ENCODE results near the gene ABCA6. TPM values are rescaled to one million over a fixed set of nuclear protein-coding genes. Genes with fewer than 3 reads are reported as not detected.

ABCA6 gene
- total RNA-seq (10 to 100 TPM in 7 of 9 donors, 1 to 10 TPM in 2; 8.6 to 45.4 (median 19.1) TPM), polyA plus RNA-seq (10 to 100 TPM in 2 of 3 donors, 1 to 10 TPM in 1; 5.4 to 11.6 (median 11.6) TPM)
- long read RNA-seq, donor 1 = 0 reads
- long read RNA-seq, donor 2 = 0 reads
- long read RNA-seq, donor 3 = 0 reads
- long read RNA-seq, donor 4, partial matches to known transcripts = 2 of 2 reads
- long read RNA-seq, donor 4, other reads (novel, unspliced or antisense) = 0 of 2 reads
- long read RNA-seq, donor 5, full-length matches to known transcripts = 1 of 3 reads
- long read RNA-seq, donor 5, partial matches to known transcripts = 2 of 3 reads
- long read RNA-seq, donor 5, other reads (novel, unspliced or antisense) = 0 of 3 reads
- long read RNA-seq, donor 6, partial matches to known transcripts = 1 of 4 reads
- long read RNA-seq, donor 6, other reads (novel, unspliced or antisense) = 1 of 4 reads
- long read RNA-seq, donor 7 = 0 reads
- long read RNA-seq, donor 8 = 0 reads
- long read RNA-seq, donor 9 = 0 reads
- long read RNA-seq, donor 10 = 0 reads

DNA sequence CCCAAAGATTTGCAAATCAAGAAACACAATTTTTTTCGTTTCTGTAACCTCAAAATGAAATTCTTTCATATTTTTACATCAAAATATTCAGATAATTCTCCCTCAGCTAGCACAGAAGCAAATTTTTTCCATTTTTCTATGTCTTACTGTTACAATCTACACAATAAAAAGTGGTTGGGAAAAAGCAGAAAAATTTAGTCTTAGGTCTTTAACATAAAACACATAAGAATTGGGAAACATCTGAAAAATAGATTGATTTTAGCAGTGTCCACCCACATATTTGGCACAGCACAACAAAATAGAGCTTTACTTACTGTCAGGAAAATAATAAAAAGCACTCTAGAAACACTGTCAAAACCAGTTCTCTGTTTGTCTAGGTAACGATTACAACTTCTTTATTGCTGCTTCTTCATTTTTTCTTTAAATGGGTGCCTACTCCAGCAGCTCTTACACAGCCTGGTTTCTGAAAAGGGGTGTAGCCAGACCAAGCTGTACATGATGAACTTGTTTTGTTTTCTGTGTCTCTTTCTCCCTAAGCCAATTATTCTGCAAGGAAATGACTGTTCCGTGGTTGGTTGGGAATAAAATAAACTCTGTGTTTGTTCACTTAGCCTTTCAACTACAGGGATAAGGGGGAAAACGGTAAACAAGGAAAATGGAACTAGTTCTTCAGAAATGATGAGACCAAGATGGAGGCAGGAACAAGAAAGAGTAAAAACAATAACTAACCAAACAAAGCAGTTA lies at the start of gene ABCA6:
Gene ABCA6, minus strand, starts transcription at position 465 of the 744 bp plus-strand sequence. CDS start 1,192 bp downstream, outside the sequence.
- DNase-seq = no peak
- WGBS, 4 donors = 46 to 56% (median 53%) methylated on average over 4 of the region's 4 CpGs
- intact Hi-C loops (cut with DNase I) = no loop called here
- Histone ChIP-seq H3K4me1 (replicated peaks in 1 of 2) (peaks cover 0 to 14% of the 10 kb centered on the region in 2 donors), H3K27ac (peak within 1 kb of the TSS in 1 of 5 donors; percentile 14), H3K27me3 (no peaks in the 10 kb centered on the region), H3K9me3 (replicated peaks in 1 of 3) (no peaks in the 10 kb centered on the region), H3K4me3 (peak within 1 kb of the TSS in 1 of 4 donors; percentile 37), H3K36me3 (replicated peaks in 1 of 2) (no peaks in the 10 kb centered on the region)
- TF ChIP-seq, protein P1, sequence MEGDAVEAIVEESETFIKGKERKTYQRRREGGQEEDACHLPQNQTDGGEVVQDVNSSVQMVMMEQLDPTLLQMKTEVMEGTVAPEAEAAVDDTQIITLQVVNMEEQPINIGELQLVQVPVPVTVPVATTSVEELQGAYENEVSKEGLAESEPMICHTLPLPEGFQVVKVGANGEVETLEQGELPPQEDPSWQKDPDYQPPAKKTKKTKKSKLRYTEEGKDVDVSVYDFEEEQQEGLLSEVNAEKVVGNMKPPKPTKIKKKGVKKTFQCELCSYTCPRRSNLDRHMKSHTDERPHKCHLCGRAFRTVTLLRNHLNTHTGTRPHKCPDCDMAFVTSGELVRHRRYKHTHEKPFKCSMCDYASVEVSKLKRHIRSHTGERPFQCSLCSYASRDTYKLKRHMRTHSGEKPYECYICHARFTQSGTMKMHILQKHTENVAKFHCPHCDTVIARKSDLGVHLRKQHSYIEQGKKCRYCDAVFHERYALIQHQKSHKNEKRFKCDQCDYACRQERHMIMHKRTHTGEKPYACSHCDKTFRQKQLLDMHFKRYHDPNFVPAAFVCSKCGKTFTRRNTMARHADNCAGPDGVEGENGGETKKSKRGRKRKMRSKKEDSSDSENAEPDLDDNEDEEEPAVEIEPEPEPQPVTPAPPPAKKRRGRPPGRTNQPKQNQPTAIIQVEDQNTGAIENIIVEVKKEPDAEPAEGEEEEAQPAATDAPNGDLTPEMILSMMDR (IDR thresholded peaks at IDR 0.05) = no peak
- no peak for TF ChIP-seq POLR2A (IDR thresholded peaks at IDR 0.05)

DNA sequence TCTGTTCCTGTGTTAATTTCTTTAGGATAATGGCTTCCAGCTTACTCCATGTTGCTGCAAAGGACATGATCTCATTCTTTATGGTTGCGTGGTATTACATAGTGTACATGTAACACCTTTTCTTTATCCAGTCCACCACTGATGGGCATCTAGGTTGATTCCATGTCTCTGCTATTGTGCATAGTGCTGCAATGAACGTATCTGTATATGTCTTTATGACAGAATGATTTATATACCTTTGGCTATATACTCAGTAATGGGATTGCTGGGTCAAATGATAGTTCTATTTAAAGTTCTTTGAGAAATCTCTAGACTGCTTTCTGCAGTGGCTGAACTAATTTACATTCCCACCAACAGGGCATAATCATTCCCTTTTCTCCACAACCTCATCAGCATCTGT lies 47.1 kb upstream of the ABCA6 start:
- no peaks in the 10 kb centered on the region for H3K36me3 ChIP-seq (replicated peaks in 1 of 2)
- H3K4me1 ChIP-seq (replicated peaks in 1 of 2) = no peaks in the 10 kb centered on the region
- H3K27me3 ChIP-seq = no peaks in the 10 kb centered on the region
- WGBS, 4 donors = 88 to 100% (median 90%) methylated on average over 2 of the region's 2 CpGs
- H3K9me3 ChIP-seq (replicated peaks in 1 of 3) = no peaks in the 10 kb centered on the region
- no peak for TF ChIP-seq POLR2A (IDR thresholded peaks at IDR 0.05)
- TF ChIP-seq, protein P1 (IDR thresholded peaks at IDR 0.05) = no peak
- intact Hi-C loops (cut with DNase I) = no loop called here
- no peak for DNase-seq
- no peak overlapping the region for H3K27ac ChIP-seq
- no peak overlapping the region for H3K4me3 ChIP-seq

DNA sequence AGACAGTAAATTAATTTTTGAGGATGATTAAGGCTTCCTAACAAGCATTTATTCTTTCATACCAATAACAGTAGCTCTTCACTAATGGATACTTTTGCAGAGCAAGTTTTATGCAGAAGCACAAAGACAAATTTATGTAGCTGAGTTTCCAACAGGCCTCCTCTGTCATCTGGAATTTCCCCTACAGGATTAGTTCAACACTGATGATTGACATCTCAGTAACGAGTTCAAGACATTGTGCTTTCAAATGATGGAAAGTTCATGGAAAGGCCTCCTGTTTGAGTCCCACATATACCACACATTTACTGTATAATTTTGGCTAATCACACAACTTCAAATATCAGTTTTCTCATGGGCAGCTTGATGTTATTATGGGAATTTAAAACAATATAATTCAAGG lies 46.4 kb upstream of the ABCA6 start:
- H3K27ac ChIP-seq = no peak overlapping the region
- H3K4me3 ChIP-seq = no peak overlapping the region
- H3K27me3 ChIP-seq = no peaks in the 10 kb centered on the region
- H3K9me3 ChIP-seq (replicated peaks in 1 of 3) = no peaks in the 10 kb centered on the region
- no peak for DNase-seq
- TF ChIP-seq POLR2A (IDR thresholded peaks at IDR 0.05) = no peak
- TF ChIP-seq, protein P1 (IDR thresholded peaks at IDR 0.05) = no peak
- H3K36me3 ChIP-seq (replicated peaks in 1 of 2) = no peaks in the 10 kb centered on the region
- intact Hi-C loops (cut with DNase I) = no loop called here
- WGBS, 4 donors = 84 to 92% (median 89%) methylated on average over 1 of the region's 1 CpG
- no peaks in the 10 kb centered on the region for H3K4me1 ChIP-seq (replicated peaks in 1 of 2)

GRCh38 chr17:69187294-69187693 lies 45.6 kb upstream of the ABCA6 start:
- no peaks in the 10 kb centered on the region for H3K4me1 ChIP-seq (replicated peaks in 1 of 2)
- DNase-seq = no peak
- H3K4me3 ChIP-seq = no peak overlapping the region
- H3K27me3 ChIP-seq = no peaks in the 10 kb centered on the region
- H3K36me3 ChIP-seq (replicated peaks in 1 of 2) = no peaks in the 10 kb centered on the region
- no peak overlapping the region for H3K27ac ChIP-seq
- intact Hi-C loops (cut with DNase I) = no loop called here
- TF ChIP-seq POLR2A (IDR thresholded peaks at IDR 0.05) = no peak
- TF ChIP-seq, protein P1 (IDR thresholded peaks at IDR 0.05) = no peak
- H3K9me3 ChIP-seq (replicated peaks in 1 of 3) = no peaks in the 10 kb centered on the region
